UCSD-AML1 (cell line): ENCODE data around the gene TSC2.
"Not testable (repeated sequence)": the region's sequence is repeated elsewhere in the genome, so short reads cannot be mapped to it uniquely, and the experiment has no call there.

Experiments
- DNase-seq: peaks from one replicate; lab custom pipeline; 2025; ENCODE audit not compliant: unreplicated experiment; lab: John Stamatoyannopoulos, UW

Gene TSC2

GRCh38 chr16:2101581-2101980 is 53.8 kb downstream of the TSC2 start:
- DNase-seq = not testable (repeated sequence)

GRCh38 chr16:2102471-2102870 is 54.7 kb downstream of the TSC2 start:
- DNase-seq = no peak

- DNase-seq = not testable (repeated sequence)
These were observed 56.7 kb downstream of the TSC2 start for GRCh38 chr16:2104464-2104863.

GRCh38 chr16:2105291-2105690 is 57.5 kb downstream of the TSC2 start:
- DNase-seq = not testable (repeated sequence)

- not testable (repeated sequence) for DNase-seq
These were observed 58.0 kb downstream of the TSC2 start for GRCh38 chr16:2105769-2106168.

- not testable (repeated sequence) for DNase-seq
These were observed 58.4 kb downstream of the TSC2 start for GRCh38 chr16:2106211-2106610.

GRCh38 chr16:2107121-2107790 is 59.5 kb downstream of the TSC2 start:
- DNase-seq = not testable (repeated sequence)

GRCh38 chr16:2107791-2108125 is 60.0 kb downstream of the TSC2 start:
- DNase-seq = not testable (repeated sequence)

GRCh38 chr16:2108446-2109270 is 60.9 kb downstream of the TSC2 start:
- not testable (repeated sequence) for DNase-seq

- not testable (repeated sequence) for DNase-seq
These were observed 61.4 kb downstream of the TSC2 start for GRCh38 chr16:2109271-2109580.

GRCh38 chr16:2109872-2110271 is 62.1 kb downstream of the TSC2 start:
- DNase-seq = not testable (repeated sequence)

GRCh38 chr16:2110332-2111008 is 62.7 kb downstream of the TSC2 start:
- DNase-seq = not testable (repeated sequence)

GRCh38 chr16:2111009-2111353 is 63.2 kb downstream of the TSC2 start:
- not testable (repeated sequence) for DNase-seq

- DNase-seq = not testable (repeated sequence)
These were observed 63.9 kb downstream of the TSC2 start for GRCh38 chr16:2111412-2112335.

GRCh38 chr16:2112539-2113106 is 64.8 kb downstream of the TSC2 start:
- not testable (repeated sequence) for DNase-seq

GRCh38 chr16:2114225-2114624 is 66.4 kb downstream of the TSC2 start:
- DNase-seq = not testable (repeated sequence)

- not testable (repeated sequence) for DNase-seq
These were observed 67.3 kb downstream of the TSC2 start for GRCh38 chr16:2114885-2115590.

- no peak for DNase-seq
These were observed 67.8 kb downstream of the TSC2 start for GRCh38 chr16:2115591-2115973.

- not testable (repeated sequence) for DNase-seq
These were observed 68.6 kb downstream of the TSC2 start for GRCh38 chr16:2116428-2116827.

- not testable (repeated sequence) for DNase-seq
These were observed 69.6 kb downstream of the TSC2 start for GRCh38 chr16:2117341-2117740.
